Pancreas (tissue), 10 donors: ENCODE results near the gene PTPN6. TPM values are rescaled to one million over a fixed set of nuclear protein-coding genes. Genes with fewer than 3 reads are reported as not detected.

Source experiments
- ATAC-seq, 4 donors: fragments of 200-7000 bp; cut with Tn5 transposase; one replicate each; pipeline versions ENCODE4 v1.8.0 to v1.9.1; 2020; ENCODE audit warnings: mild to moderate bottlenecking in 4 of 4, moderate library complexity in 4 of 4
- DNase-seq, 6 donors: peaks; one replicate each; pipeline ENCODE4 v3.0.0-alpha.2; 2020
- FAIRE-seq: peaks from 2 replicates; lab custom pipeline; 2012; peaks lifted over from hg19 to GRCh38; lab: Jason Lieb, UNC
- H3K27ac ChIP-seq, 4 donors: fragments of 200-600 bp; sonication (generic); 1 replicate in 3 of 4; 2 replicates in 1 of 4; pipeline versions ENCODE4 v1.5.0 to v1.8.0; 2020
- H3K27me3 ChIP-seq, 4 donors: fragments of 200-600 bp; one replicate each; pipeline ENCODE4 v1.8.0; 2021
- H3K36me3 ChIP-seq, 3 donors: fragments of 200-600 bp; sonication (generic) in 1 of 3; one replicate each; pipeline versions ENCODE4 v1.5.0 to v1.8.0; 2020 to 2021
- H3K4me1 ChIP-seq, 3 donors: fragments of 200-600 bp; one replicate each; pipeline ENCODE4 v1.8.0; 2021
- H3K4me3 ChIP-seq, 4 donors: fragments of 200-600 bp; sonication (generic) in 2 of 4; one replicate each; pipeline versions ENCODE4 v1.5.0 to v1.8.0; 2020 to 2021
- H3K9me3 ChIP-seq, 4 donors: fragments of 200-600 bp; one replicate each; pipeline ENCODE4 v1.8.0; 2021
- CTCF ChIP-seq, 4 donors: fragments of 200-600 bp; sonication (generic) in 3 of 4; IDR thresholded peaks; one replicate each; pipeline versions ENCODE4 v1.5.0 to v1.8.0; 2021; ENCODE audit warnings: antibody characterized with exemption in 4 of 4
- WGBS, 2 donors: extraction: QIAGEN DNeasy Blood & Tissue Kit; methylation state at CpG; one replicate each; pipeline ENCODE4 v1.1.7; 2013; 5-methylcytosine and 5-hydroxymethylcytosine counted together
- intact Hi-C, 3 donors: fragments of 100-400 bp; cut with DNase I; formaldehyde crosslinking; loops; one replicate each; pipeline versions ENCODE4 v1.11.1 to v1.14.2; 2022
- polyA plus RNA-seq, 2 donors: library from polyadenylated mRNA; stranded (reverse); fragments of 200-250 nt; gene quantifications; one replicate each; pipeline ENCODE4 v1.2.3, GENCODE V29; 2013
- total RNA-seq, 6 donors: library from RNA; stranded (reverse); fragmentation: NEBNext Ultra II Directional in 4 of 6; extraction: Animal tissue kit (Norgen Biotek cat#: 25700) in 4 of 6; gene quantifications; one replicate each; pipeline versions ENCODE4 v1.2.1 to v1.2.4, GENCODE V29; 2021 to 2023
- donor health status: healthy with polysubstance abuse.
- donor health status: DM: no; HTN: no; CAD: no; lungs with moderate emphysema.
- donor health status: DM: no; HTN: no; CAD: no.
- donor health status: control.
- donor health status: control.
- donor health status: Bipolar disorder and iron deficiency.
- donor health status: DM: yes; HTN: yes; CAD: no.
- donor health status: DM: no; HTN: no; CAD: no.
- donor health status: DM: no; HTN: no; CAD: no.
- donor health status: DM: yes; HTN: yes; CAD: no.

Gene PTPN6
- total and polyA plus RNA-seq, 8 donors: 13.3 to 53.1 (median 20.3) TPM

- H3K4me3 ChIP-seq: no peak overlapping the region
- DNase-seq (peak in 2 of 6 donors; percentile 9 to 24), FAIRE-seq (no peak), ATAC-seq (no peak)
- WGBS, 2 donors: 49 to 56% methylated on average over 7 of the region's 7 CpGs
- H3K9me3 ChIP-seq: no peaks in the 10 kb centered on the region
- TF ChIP-seq CTCF (IDR thresholded peaks at IDR 0.05): no peak
- H3K4me1 ChIP-seq: peaks cover 1 to 2% (median 2%) of the 10 kb centered on the region in 3 donors
- no peaks in the 10 kb centered on the region for H3K27me3 ChIP-seq
- intact Hi-C loops: no loop called here
- H3K36me3 ChIP-seq: no peaks in the 10 kb centered on the region
- no peak overlapping the region for H3K27ac ChIP-seq
These were observed 31.6 kb upstream of the PTPN6 start for GRCh38 chr12:6919588-6919987.

GRCh38 chr12:6921539-6921938 is 29.6 kb upstream of the PTPN6 start:
- peaks cover 3 to 19% (median 9%) of the 10 kb centered on the region in 3 donors for H3K4me1 ChIP-seq
- H3K9me3 ChIP-seq: no peaks in the 10 kb centered on the region
- DNase-seq (peak in 1 of 6 donors; percentile 6), ATAC-seq (no peak), FAIRE-seq (no peak)
- intact Hi-C loops: loop anchor here in 1 of 3 donors (10.0 kb wide), 1 partner anchor 173 kb away; the partner anchor contains the start of gene C1R
- no peaks in the 10 kb centered on the region for H3K36me3 ChIP-seq
- TF ChIP-seq CTCF (IDR thresholded peaks at IDR 0.05): no peak
- H3K27me3 ChIP-seq: no peaks in the 10 kb centered on the region
- no peak overlapping the region for H3K27ac ChIP-seq
- no peak overlapping the region for H3K4me3 ChIP-seq
- 42 to 49% methylated on average over 7 of the region's 7 CpGs for WGBS, 2 donors

GRCh38 chr12:6921996-6922946 is 28.9 kb upstream of the PTPN6 start:
- H3K27ac ChIP-seq: no peak overlapping the region

GRCh38 chr12:6923003-6923732 is 28.0 kb upstream of the PTPN6 start:
- DNase-seq: peak in 1 of 6 donors; percentile 10
- Histone ChIP-seq H3K27me3 (no peaks in the 10 kb centered on the region), H3K4me1 (peaks cover 3 to 24% (median 9%) of the 10 kb centered on the region in 3 donors), H3K27ac (no peak overlapping the region), H3K4me3 (no peak overlapping the region), H3K36me3 (no peaks in the 10 kb centered on the region), H3K9me3 (no peaks in the 10 kb centered on the region)
- no peak for FAIRE-seq
- intact Hi-C loops: loop anchor here in 1 of 3 donors (10.0 kb wide), 1 partner anchor 172 kb away; the partner anchor contains the start of gene C1R
- ATAC-seq: no peak
- no peak for TF ChIP-seq CTCF (IDR thresholded peaks at IDR 0.05)
- WGBS, 2 donors: 56 to 65% methylated on average over 10 of the region's 10 CpGs

More at GRCh38 chr12:6921996-6922946, 28.9 kb upstream of the PTPN6 start:
- DNase-seq (peak in 1 of 6 donors; percentile 23), ATAC-seq (no peak), FAIRE-seq (no peak)
- WGBS, 2 donors: 60 to 75% methylated on average over 9 of the region's 9 CpGs
- no peaks in the 10 kb centered on the region for H3K36me3 ChIP-seq
- peaks cover 3 to 24% (median 9%) of the 10 kb centered on the region in 3 donors for H3K4me1 ChIP-seq
- TF ChIP-seq CTCF (IDR thresholded peaks at IDR 0.05): no peak
- H3K9me3 ChIP-seq: no peaks in the 10 kb centered on the region
- no peak overlapping the region for H3K4me3 ChIP-seq
- H3K27me3 ChIP-seq: no peaks in the 10 kb centered on the region
- intact Hi-C loops: loop anchor here in 1 of 3 donors (10.0 kb wide), 1 partner anchor 173 kb away; the partner anchor contains the start of gene C1R
